Measurements from ENCODE around the gene MEN1. TPM values are rescaled to one million over a fixed set of nuclear protein-coding genes. Genes with fewer than 3 reads are reported as not detected.

The MEN1 gene
- total RNA-seq, 2 experiments from 2014 or later = 44.4 to 72.4 TPM

- Histone ChIP-seq H3K4me2 (ENCODE audit: low read length) (peak overlapping the region; percentile 30; the same call in 1 of the 2 replicates), H3K27ac (ENCODE audit: low read depth, low read length, poor library complexity, severe bottlenecking) (peak overlapping the region; percentile 66), H3K79me2 (ENCODE audit: insufficient read depth, low read depth, low read length) (peaks cover 21% of the 10 kb centered on the region; the same call in 1 of the 2 replicates), H2AFZ (ENCODE audit: low read length) (no peak overlapping the region), H4K20me1 (ENCODE audit: insufficient read depth, low read length) (peaks cover 22% of the 10 kb centered on the region), H3K9me3 (ENCODE audit: low read length) (no peaks in the 10 kb centered on the region), H3K36me3 (ENCODE audit: insufficient read depth, low read length) (peaks cover 73% of the 10 kb centered on the region), H3K4me3 (ENCODE audit: low read depth, low read length, poor library complexity, severe bottlenecking) (no peak overlapping the region), H3K4me1 (ENCODE audit: insufficient read depth, low read length, poor library complexity, severe bottlenecking) (peaks cover 53% of the 10 kb centered on the region), H3K9me2 (ENCODE audit: insufficient read depth, low read length) (no peaks in the 10 kb centered on the region)
- no TSS peak for BruUV-seq (replicated peaks)
- no peak for DNase-seq (ENCODE audit: low spot score)
- TF ChIP-seq EZH2phosphoT487 (IDR thresholded peaks at IDR 0.05; ENCODE audit: borderline replicate concordance, low read depth, low read length) = no peak
- no peak for TF ChIP-seq CTCF (conservative IDR thresholded peaks at IDR 0.05; ENCODE audit: low read length)
- ChIA-PET POLR2A (interaction anchor here (1.0 to 3.1 kb wide), 5 partner anchors 8 to 21 kb away, joined by 3 to 15 read pairs (median 9); partner anchors contain the start of gene SF1), CTCF (ENCODE audit: unreplicated experiment) (interaction anchor here (0.7 kb wide), 1 partner anchor 109 kb away, joined by 3 read pairs; no protein-coding TSS in a partner anchor)
- intact Hi-C loops (cut with micrococcal nuclease; ENCODE audit: unreplicated experiment) = no loop called here
Observed at GRCh38 chr11:64764040-64764611, 46.2 kb downstream of the MEN1 start.

- H3K4me1 ChIP-seq (ENCODE audit: insufficient read depth, low read length, poor library complexity, severe bottlenecking) = peaks cover 53% of the 10 kb centered on the region
- no peaks in the 10 kb centered on the region for H3K9me3 ChIP-seq (ENCODE audit: low read length)
- H3K36me3 ChIP-seq (ENCODE audit: insufficient read depth, low read length) = peaks cover 67% of the 10 kb centered on the region
- H4K20me1 ChIP-seq (ENCODE audit: insufficient read depth, low read length) = peaks cover 22% of the 10 kb centered on the region
- ChIA-PET CTCF (ENCODE audit: unreplicated experiment) (interaction anchor here (0.5 to 0.7 kb wide), 2 partner anchors 96 to 108 kb away, joined by 3 read pairs; no protein-coding TSS in a partner anchor), POLR2A (interaction anchor here (1.0 to 3.1 kb wide), 5 partner anchors 8 to 21 kb away, joined by 3 to 15 read pairs (median 9); partner anchors contain the start of gene SF1)
- DNase-seq (ENCODE audit: low spot score) = no peak
- no peak overlapping the region for H2AFZ ChIP-seq (ENCODE audit: low read length)
- TF ChIP-seq CTCF (conservative IDR thresholded peaks at IDR 0.05; ENCODE audit: low read length) (no peak), EZH2phosphoT487 (IDR thresholded peaks at IDR 0.05; ENCODE audit: borderline replicate concordance, low read depth, low read length) (no peak)
- no TSS peak for BruUV-seq (replicated peaks)
- intact Hi-C loops (cut with micrococcal nuclease; ENCODE audit: unreplicated experiment) = loop anchor here (1.0 kb wide), 1 partner anchor 20 kb away; no protein-coding TSS in a partner anchor
- peak overlapping the region; percentile 66 for H3K27ac ChIP-seq (ENCODE audit: low read depth, low read length, poor library complexity, severe bottlenecking)
- no peaks in the 10 kb centered on the region for H3K9me2 ChIP-seq (ENCODE audit: insufficient read depth, low read length)
- peaks cover 20% of the 10 kb centered on the region; the same call in 1 of the 2 replicates for H3K79me2 ChIP-seq (ENCODE audit: insufficient read depth, low read depth, low read length)
- H3K4me3 ChIP-seq (ENCODE audit: low read depth, low read length, poor library complexity, severe bottlenecking) = no peak overlapping the region
- peak overlapping the region; percentile 30; the same call in 1 of the 2 replicates for H3K4me2 ChIP-seq (ENCODE audit: low read length)
Observed at GRCh38 chr11:64763526-64764039, 46.8 kb downstream of the MEN1 start.

Measured in OCI-LY7 (cell line).